ENCODE data around the gene YTHDF1.
"Not testable (repeated sequence)": the region's sequence is repeated elsewhere in the genome, so short reads cannot be mapped to it uniquely, and the experiment has no call there.

The YTHDF1 gene

GRCh38 chr20:63167026-63167917 lies 48.7 kb downstream of the YTHDF1 start:
- no peak for DNase-seq

- DNase-seq: no peak
Observed at GRCh38 chr20:63166193-63167020, 49.5 kb downstream of the YTHDF1 start.

GRCh38 chr20:63165356-63166192 lies 50.4 kb downstream of the YTHDF1 start:
- DNase-seq: no peak

- no peak for DNase-seq
Observed at GRCh38 chr20:63164484-63165355, 51.2 kb downstream of the YTHDF1 start.

- no peak for DNase-seq
Observed at GRCh38 chr20:63163596-63164483, 52.1 kb downstream of the YTHDF1 start.

GRCh38 chr20:63163171-63163570 lies 52.8 kb downstream of the YTHDF1 start:
- no peak for DNase-seq

- DNase-seq: no peak
Observed at GRCh38 chr20:63162206-63162795, 53.6 kb downstream of the YTHDF1 start.

GRCh38 chr20:63161176-63161651 lies 54.7 kb downstream of the YTHDF1 start:
- DNase-seq: no peak

- DNase-seq: no peak
Observed at GRCh38 chr20:63160641-63161175, 55.2 kb downstream of the YTHDF1 start.

GRCh38 chr20:63159826-63160640 lies 55.9 kb downstream of the YTHDF1 start:
- no peak for DNase-seq

- DNase-seq: not testable (repeated sequence)
Observed at GRCh38 chr20:63159251-63159650, 56.7 kb downstream of the YTHDF1 start.

- no peak for DNase-seq
Observed at GRCh38 chr20:63158845-63159244, 57.1 kb downstream of the YTHDF1 start.

- no peak for DNase-seq
Observed at GRCh38 chr20:63158352-63158751, 57.6 kb downstream of the YTHDF1 start.

- not testable (repeated sequence) for DNase-seq
Observed at GRCh38 chr20:63157431-63157830, 58.5 kb downstream of the YTHDF1 start.

GRCh38 chr20:63156221-63156671 lies 59.7 kb downstream of the YTHDF1 start:
- no peak for DNase-seq

- DNase-seq: no peak
Observed at GRCh38 chr20:63155266-63156165, 60.4 kb downstream of the YTHDF1 start.

GRCh38 chr20:63154395-63154794 lies 61.5 kb downstream of the YTHDF1 start:
- DNase-seq: no peak
